Panc1 (cell line): ENCODE results near the gene BRIX1. TPM values are rescaled to one million over a fixed set of nuclear protein-coding genes. Genes with fewer than 3 reads are reported as not detected.

Source experiments
- ATAC-seq: fragments of 200-7000 bp; cut with Tn5 transposase; 2 replicates; pipeline ENCODE4 v1.9.1; 2020; ENCODE audit warnings: mild to moderate bottlenecking, moderate library complexity
- BruUV-seq: library from RNA; stranded (reverse); fragments of 400-500 nt; replicated peaks from 2 replicates; lab custom pipeline; 2021; lab: Mats Ljungman, UMichigan
- CTCF ChIA-PET: fragments of 300-600 bp; sonication (Branson Sonifier 250); formaldehyde crosslinking; loops from one replicate; lab custom pipeline; 2022; ENCODE audit warnings: antibody characterized with exemption; lab: Charles Lee
- POLR2A ChIA-PET: fragments of 300-600 bp; sonication (Branson Sonifier 250); formaldehyde crosslinking; loops from one replicate; lab custom pipeline; 2022; ENCODE audit warnings: antibody characterized with exemption; lab: Charles Lee
- DNase-seq: peaks from one replicate; pipeline ENCODE4 v3.0.0-alpha.2; 2010; ENCODE audit warnings: low read depth, low spot score
- H3K27ac ChIP-seq: 2 replicates; pipeline ENCODE4 v1.5.1; 2011; ENCODE audit warnings: mild to moderate bottlenecking, low read length, inconsistent platforms
- H3K27me3 ChIP-seq: fragments of 200-500 bp; sonication (Bioruptor generic); 2 replicates; pipeline ENCODE4 v1.6.0; 2014; ENCODE audit warnings: low read length, inconsistent platforms; ENCODE audit not compliant: control insufficient read depth, insufficient read depth
- H3K36me3 ChIP-seq: fragments of 200-500 bp; sonication (Bioruptor generic); 2 replicates; pipeline ENCODE4 v1.5.1; 2014; ENCODE audit warnings: inconsistent platforms, mild to moderate bottlenecking, low read length, moderate library complexity; ENCODE audit not compliant: control insufficient read depth, insufficient read depth
- H3K4me1 ChIP-seq: 2 replicates; pipeline ENCODE4 v1.5.1; 2011; ENCODE audit warnings: inconsistent platforms, mild to moderate bottlenecking, low read length, moderate library complexity; ENCODE audit not compliant: control insufficient read depth, insufficient read depth
- H3K4me3 ChIP-seq, 2 experiments: 2 replicates each; pipeline ENCODE4 v1.5.1; 2011 to 2012; ENCODE audit warnings: low read depth in 2 of 2, low read length in 2 of 2, mild to moderate bottlenecking in 2 of 2, inconsistent platforms in 1 of 2, moderate library complexity in 1 of 2
- H3K9me3 ChIP-seq: fragments of 200-500 bp; sonication (Bioruptor generic); 2 replicates; pipeline ENCODE4 v1.5.1; 2014; ENCODE audit warnings: low read depth, mild to moderate bottlenecking, inconsistent platforms, low read length, moderate library complexity; ENCODE audit not compliant: control insufficient read depth, insufficient read depth
- CTCF ChIP-seq: fragments of 450-650 bp; IDR thresholded peaks from 2 replicates; pipeline ENCODE4 v1.5.1; 2017; ENCODE audit warnings: mild to moderate bottlenecking
- POLR2AphosphoS5 ChIP-seq: IDR thresholded peaks from 2 replicates; pipeline ENCODE4 v1.6.1; 2012; ENCODE audit warnings: mild to moderate bottlenecking, low read depth, low read length, moderate library complexity
- REST ChIP-seq, 2 experiments: IDR thresholded peaks; 2 replicates each; pipeline ENCODE4 v1.6.1; 2011 to 2012; ENCODE audit warnings: low read depth in 2 of 2, control low read depth in 1 of 2, low read length in 1 of 2, mild to moderate bottlenecking in 1 of 2, moderate library complexity in 1 of 2; ENCODE audit not compliant: insufficient read depth in 1 of 2
- SIN3A ChIP-seq: IDR thresholded peaks from 2 replicates; pipeline ENCODE4 v1.6.1; 2012; ENCODE audit warnings: low read depth, mild to moderate bottlenecking, low read length, moderate library complexity, borderline replicate concordance; ENCODE audit not compliant: insufficient read depth
- TCF7L2 ChIP-seq: IDR thresholded peaks from 2 replicates; pipeline ENCODE4 v1.6.1; 2011; ENCODE audit warnings: mild to moderate bottlenecking, low read depth, low read length, inconsistent platforms
- in situ Hi-C: cut with HindIII; loops from 2 replicates; pipeline ENCODE4 v1.10.0; 2016; ENCODE audit warnings: low sequenced_read_pairs, low pct_unique_long_range_greater_than_20kb
- intact Hi-C: fragments of 100-400 bp; cut with micrococcal nuclease; formaldehyde crosslinking; loops from one replicate; pipeline ENCODE4 v1.10.0; 2022; ENCODE audit not compliant: unreplicated experiment
- total RNA-seq: library from RNA; stranded (reverse); gene quantifications from one replicate; pipeline ENCODE4 v1.2.1, GENCODE V29; 2021; ENCODE audit not compliant: unreplicated experiment

The BRIX1 gene
- total RNA-seq, 1 experiment from 2014 or later = 46.6 TPM

GRCh38 chr5:34867660-34868059, 47.9 kb upstream of the BRIX1 start:
- no TSS peak for BruUV-seq
- no peak overlapping the region for H3K4me3 ChIP-seq
- intact Hi-C loops = no loop called here
- TF ChIP-seq POLR2AphosphoS5 = no peak
- no peaks in the 10 kb centered on the region for H3K9me3 ChIP-seq
- H3K4me1 ChIP-seq = no peaks in the 10 kb centered on the region
- no peaks in the 10 kb centered on the region for H3K36me3 ChIP-seq
- no peak overlapping the region for H3K27ac ChIP-seq
- CTCF ChIA-PET = no interaction called here
- in situ Hi-C loops = no loop called here
- POLR2A ChIA-PET = no interaction called here
- ATAC-seq (no peak), DNase-seq (no peak)
- no peaks in the 10 kb centered on the region; the same call in 1 of the 2 replicates for H3K27me3 ChIP-seq

GRCh38 chr5:34868791-34869190, 46.7 kb upstream of the BRIX1 start:
- in situ Hi-C loops = no loop called here
- Histone ChIP-seq H3K4me1 (no peaks in the 10 kb centered on the region), H3K9me3 (no peaks in the 10 kb centered on the region), H3K27ac (no peak overlapping the region), H3K36me3 (no peaks in the 10 kb centered on the region), H3K4me3 (no peak overlapping the region), H3K27me3 (no peaks in the 10 kb centered on the region; the same call in 1 of the 2 replicates)
- BruUV-seq = no TSS peak
- ChIA-PET POLR2A (no interaction called here), CTCF (interaction anchor here (0.6 kb wide), 1 partner anchor 22 kb away, joined by 14 read pairs; no protein-coding TSS in a partner anchor)
- no peak for DNase-seq
- TF ChIP-seq CTCF = no peak
- no peak for TF ChIP-seq REST (IDR thresholded peaks at IDR 0.05; ENCODE audit: insufficient read depth in 1 of 2, low read depth in 2 of 2, low read length in 1 of 2)
- TF ChIP-seq POLR2AphosphoS5 = no peak
- TF ChIP-seq TCF7L2 = no peak
- TF ChIP-seq SIN3A = no peak
- ATAC-seq = no peak
- intact Hi-C loops = no loop called here

- no peaks in the 10 kb centered on the region for H3K9me3 ChIP-seq
- POLR2A ChIA-PET = no interaction called here
- no peak for DNase-seq
- in situ Hi-C loops = no loop called here
- H3K36me3 ChIP-seq = no peaks in the 10 kb centered on the region
- no peak overlapping the region for H3K27ac ChIP-seq
- no TSS peak for BruUV-seq
- intact Hi-C loops = no loop called here
- H3K4me1 ChIP-seq = no peaks in the 10 kb centered on the region
- no peak for ATAC-seq
- no peak for TF ChIP-seq CTCF
- no peak for TF ChIP-seq TCF7L2
- no peak for TF ChIP-seq POLR2AphosphoS5
- no peak for TF ChIP-seq REST (IDR thresholded peaks at IDR 0.05; ENCODE audit: insufficient read depth in 1 of 2, low read depth in 2 of 2, low read length in 1 of 2)
- TF ChIP-seq SIN3A = no peak
- no peaks in the 10 kb centered on the region; the same call in 1 of the 2 replicates for H3K27me3 ChIP-seq
- CTCF ChIA-PET = interaction anchor here (0.6 kb wide), 1 partner anchor 21 kb away, joined by 14 read pairs; no protein-coding TSS in a partner anchor
- H3K4me3 ChIP-seq = no peak overlapping the region
These were observed 46.3 kb upstream of the BRIX1 start for GRCh38 chr5:34869256-34869655.
